Measurements from ENCODE around the gene ITGB5. TPM values are rescaled to one million over a fixed set of nuclear protein-coding genes. Genes with fewer than 3 reads are reported as not detected.
A peak's percentile ranks its signal among the peaks of the same experiment; 100 is the strongest.
"Not testable (repeated sequence)": the region's sequence is repeated elsewhere in the genome, so short reads cannot be mapped to it uniquely, and the experiment has no call there.

Gene ITGB5
- polyA plus RNA-seq, 1 experiment, result 393 TPM

GRCh38 chr3:124791639-124792151 is 95.5 kb downstream of the ITGB5 start:
- no peak overlapping the region for H3K4me3 ChIP-seq (ENCODE audit: low read depth, low read length)
- H3K27me3 ChIP-seq (ENCODE audit: control insufficient read depth, insufficient read depth, low read length), result no peaks in the 10 kb centered on the region
- ChIA-PET POLR2A (interaction anchor here (0.5 to 1.1 kb wide), 5 partner anchors 21 to 1892 kb away, joined by 3 to 6 read pairs (median 4); no protein-coding TSS in a partner anchor), CTCF (interaction anchor here (1.1 to 2.9 kb wide), 4 partner anchors 11 to 112 kb away, joined by 3 to 14 read pairs (median 10); no protein-coding TSS in a partner anchor)
- TF ChIP-seq CTCF (IDR thresholded peaks at IDR 0.05; ENCODE audit: insufficient read depth, low read depth, low read length), result no peak
- peaks cover 4% of the 10 kb centered on the region for H3K36me3 ChIP-seq (ENCODE audit: control insufficient read depth, insufficient read depth, low read length)
- DNase-seq (ENCODE audit: low read depth), result peak; percentile 93

GRCh38 chr3:124791142-124791541 is 96.0 kb downstream of the ITGB5 start:
- Histone ChIP-seq H3K27me3 (ENCODE audit: control insufficient read depth, insufficient read depth, low read length) (no peaks in the 10 kb centered on the region), H3K4me3 (ENCODE audit: low read depth, low read length) (no peak overlapping the region), H3K36me3 (ENCODE audit: control insufficient read depth, insufficient read depth, low read length) (peaks cover 2% of the 10 kb centered on the region)
- ChIA-PET POLR2A (interaction anchor here (0.8 to 1.1 kb wide), 3 partner anchors 20 to 55 kb away, joined by 3 to 6 read pairs (median 4); no protein-coding TSS in a partner anchor), CTCF (interaction anchor here (1.1 to 2.9 kb wide), 4 partner anchors 11 to 112 kb away, joined by 3 to 14 read pairs (median 10); no protein-coding TSS in a partner anchor)
- TF ChIP-seq CTCF (IDR thresholded peaks at IDR 0.05; ENCODE audit: insufficient read depth, low read depth, low read length), result no peak
- DNase-seq (ENCODE audit: low read depth), result peak; percentile 61

- CTCF ChIA-PET, result interaction anchor here (3.2 to 6.8 kb wide), 3 partner anchors 27 to 114 kb away, joined by 22 to 79 read pairs (median 42); no protein-coding TSS in a partner anchor
- POLR2A ChIA-PET; H3K4me3 ChIP-seq (ENCODE audit: low read depth, low read length); H3K27me3 ChIP-seq (ENCODE audit: control insufficient read depth, insufficient read depth, low read length); H3K36me3 ChIP-seq (ENCODE audit: control insufficient read depth, insufficient read depth, low read length); DNase-seq (ENCODE audit: low read depth): not testable (repeated sequence)
These were observed 98.1 kb downstream of the ITGB5 start for GRCh38 chr3:124789103-124789502.

GRCh38 chr3:124788254-124788745 is 98.9 kb downstream of the ITGB5 start:
- H3K27me3 ChIP-seq (ENCODE audit: control insufficient read depth, insufficient read depth, low read length), result no peaks in the 10 kb centered on the region
- no peak overlapping the region for H3K4me3 ChIP-seq (ENCODE audit: low read depth, low read length)
- H3K36me3 ChIP-seq (ENCODE audit: control insufficient read depth, insufficient read depth, low read length), result no peaks in the 10 kb centered on the region
- CTCF ChIA-PET, result interaction anchor here (0.8 to 6.8 kb wide), 10 partner anchors 10 to 114 kb away, joined by 3 to 79 read pairs (median 12); no protein-coding TSS in a partner anchor
- no peak for TF ChIP-seq CTCF (IDR thresholded peaks at IDR 0.05; ENCODE audit: insufficient read depth, low read depth, low read length)
- POLR2A ChIA-PET, result no interaction called here
- DNase-seq (ENCODE audit: low read depth), result no peak

GRCh38 chr3:124787476-124788195 is 99.5 kb downstream of the ITGB5 start:
- no peaks in the 10 kb centered on the region for H3K36me3 ChIP-seq (ENCODE audit: control insufficient read depth, insufficient read depth, low read length)
- DNase-seq (ENCODE audit: low read depth), result no peak
- H3K4me3 ChIP-seq (ENCODE audit: low read depth, low read length), result no peak overlapping the region
- CTCF ChIA-PET, result interaction anchor here (0.6 to 6.8 kb wide), 19 partner anchors 10 to 799 kb away, joined by 3 to 79 read pairs (median 4); no protein-coding TSS in a partner anchor
- POLR2A ChIA-PET, result no interaction called here
- no peak for TF ChIP-seq CTCF (IDR thresholded peaks at IDR 0.05; ENCODE audit: insufficient read depth, low read depth, low read length)
- H3K27me3 ChIP-seq (ENCODE audit: control insufficient read depth, insufficient read depth, low read length), result no peaks in the 10 kb centered on the region
